ENCODE measurements around the gene UGT1A4. TPM values are rescaled to one million over a fixed set of nuclear protein-coding genes. Genes with fewer than 3 reads are reported as not detected.
"Not testable (repeated sequence)": the region's sequence is repeated elsewhere in the genome, so short reads cannot be mapped to it uniquely, and the experiment has no call there.

The UGT1A4 gene
- total RNA-seq, 2 experiments from 2014 or later = not detected

GRCh38 chr2:233689031-233689430 is 29.5 kb upstream of the UGT1A4 start:
- CTCF ChIA-PET = no interaction called here
- Mint-ChIP-seq H3K27ac (no peak overlapping the region), H3K4me3 (no peak overlapping the region), H3K9me3 (ENCODE audit: low read depth) (no peaks in the 10 kb centered on the region), H3K36me3 (no peaks in the 10 kb centered on the region), H3K27me3 (peaks cover 30% of the 10 kb centered on the region), H3K4me1 (no peaks in the 10 kb centered on the region)
- ATAC-seq (no peak), DNase-seq (no peak)

GRCh38 chr2:233689501-233689900 is 29.0 kb upstream of the UGT1A4 start:
- peaks cover 31% of the 10 kb centered on the region for H3K27me3 Mint-ChIP-seq
- DNase-seq (no peak), ATAC-seq (no peak)
- no peaks in the 10 kb centered on the region for H3K4me1 Mint-ChIP-seq
- no peaks in the 10 kb centered on the region for H3K36me3 Mint-ChIP-seq
- CTCF ChIA-PET = no interaction called here
- no peak overlapping the region for H3K27ac Mint-ChIP-seq
- no peaks in the 10 kb centered on the region for H3K9me3 Mint-ChIP-seq (ENCODE audit: low read depth)
- H3K4me3 Mint-ChIP-seq = no peak overlapping the region

GRCh38 chr2:233690444-233690843 is 28.1 kb upstream of the UGT1A4 start:
- CTCF ChIA-PET = no interaction called here
- Mint-ChIP-seq H3K9me3 (ENCODE audit: low read depth) (no peaks in the 10 kb centered on the region), H3K27ac (no peak overlapping the region), H3K27me3 (peaks cover 27% of the 10 kb centered on the region), H3K4me3 (no peak overlapping the region), H3K4me1 (no peaks in the 10 kb centered on the region), H3K36me3 (no peaks in the 10 kb centered on the region)
- no peak for DNase-seq
- ATAC-seq = no peak

GRCh38 chr2:233691443-233692433 is 26.8 kb upstream of the UGT1A4 start:
- no peaks in the 10 kb centered on the region for H3K4me1 Mint-ChIP-seq
- ATAC-seq (no peak), DNase-seq (no peak)
- CTCF ChIA-PET = interaction anchor here (1.4 kb wide), 1 partner anchor 137 kb away, joined by 3 read pairs; no protein-coding TSS in a partner anchor
- no peak overlapping the region for H3K27ac Mint-ChIP-seq
- peaks cover 31% of the 10 kb centered on the region for H3K27me3 Mint-ChIP-seq
- H3K36me3 Mint-ChIP-seq = no peaks in the 10 kb centered on the region
- no peak overlapping the region for H3K4me3 Mint-ChIP-seq
- H3K9me3 Mint-ChIP-seq (ENCODE audit: low read depth) = no peaks in the 10 kb centered on the region

GRCh38 chr2:233692648-233693047 is 25.9 kb upstream of the UGT1A4 start, which contains the start of gene UGT1A6:
TSS of gene UGT1A6 (plus strand) at chr2:233692890. CDS start at chr2:233693005, 115 bp downstream.
- DNase-seq (no peak), ATAC-seq (no peak)
- H3K4me1 Mint-ChIP-seq = no peaks in the 10 kb centered on the region
- CTCF ChIA-PET = no interaction called here
- no peaks in the 10 kb centered on the region for H3K36me3 Mint-ChIP-seq
- H3K9me3 Mint-ChIP-seq (ENCODE audit: low read depth) = no peaks in the 10 kb centered on the region
- H3K27me3 Mint-ChIP-seq = peaks cover 38% of the 10 kb centered on the region
- H3K4me3 Mint-ChIP-seq = no peak within 1 kb of the TSS
- H3K27ac Mint-ChIP-seq = no peak within 1 kb of the TSS

GRCh38 chr2:233693963-233694362 is 24.6 kb upstream of the UGT1A4 start:
- DNase-seq (no peak), ATAC-seq (no peak)
- H3K4me3 Mint-ChIP-seq = no peak overlapping the region
- no peaks in the 10 kb centered on the region for H3K9me3 Mint-ChIP-seq (ENCODE audit: low read depth)
- peaks cover 40% of the 10 kb centered on the region for H3K27me3 Mint-ChIP-seq
- H3K4me1 Mint-ChIP-seq = no peaks in the 10 kb centered on the region
- CTCF ChIA-PET = no interaction called here
- no peaks in the 10 kb centered on the region for H3K36me3 Mint-ChIP-seq
- H3K27ac Mint-ChIP-seq = no peak overlapping the region

GRCh38 chr2:233698740-233699139 is 19.8 kb upstream of the UGT1A4 start:
- H3K4me3 Mint-ChIP-seq = no peak overlapping the region
- no peak overlapping the region for H3K27ac Mint-ChIP-seq
- no peaks in the 10 kb centered on the region for H3K9me3 Mint-ChIP-seq (ENCODE audit: low read depth)
- peaks cover 42% of the 10 kb centered on the region for H3K27me3 Mint-ChIP-seq
- DNase-seq = no peak
- no peak for ATAC-seq
- CTCF ChIA-PET = interaction anchor here (1.3 kb wide), 1 partner anchor 163 kb away, joined by 3 read pairs; no protein-coding TSS in a partner anchor
- H3K36me3 Mint-ChIP-seq = no peaks in the 10 kb centered on the region
- H3K4me1 Mint-ChIP-seq = no peaks in the 10 kb centered on the region

- no peaks in the 10 kb centered on the region for H3K36me3 Mint-ChIP-seq
- H3K4me3 Mint-ChIP-seq = no peak overlapping the region
- no peaks in the 10 kb centered on the region for H3K4me1 Mint-ChIP-seq
- H3K9me3 Mint-ChIP-seq (ENCODE audit: low read depth) = no peaks in the 10 kb centered on the region
- peaks cover 41% of the 10 kb centered on the region for H3K27me3 Mint-ChIP-seq
- CTCF ChIA-PET = interaction anchor here (1.3 kb wide), 1 partner anchor 162 kb away, joined by 3 read pairs; no protein-coding TSS in a partner anchor
- ATAC-seq (no peak), DNase-seq (no peak)
- no peak overlapping the region for H3K27ac Mint-ChIP-seq
Measured at GRCh38 chr2:233699424-233700027, 19.0 kb upstream of the UGT1A4 start.

- DNase-seq (no peak), ATAC-seq (no peak)
- CTCF ChIA-PET = no interaction called here
- H3K4me3 Mint-ChIP-seq = no peak overlapping the region
- H3K36me3 Mint-ChIP-seq = no peaks in the 10 kb centered on the region
- H3K27me3 Mint-ChIP-seq = peaks cover 43% of the 10 kb centered on the region
- H3K27ac Mint-ChIP-seq = no peak overlapping the region
- H3K4me1 Mint-ChIP-seq = no peaks in the 10 kb centered on the region
- H3K9me3 Mint-ChIP-seq (ENCODE audit: low read depth) = no peaks in the 10 kb centered on the region
Measured at GRCh38 chr2:233700028-233700635, 18.4 kb upstream of the UGT1A4 start.

- not testable (repeated sequence) for H3K4me3 Mint-ChIP-seq
Measured at GRCh38 chr2:233700842-233701241, 17.7 kb upstream of the UGT1A4 start.

GRCh38 chr2:233702238-233702637 is 16.3 kb upstream of the UGT1A4 start:
- H3K27ac Mint-ChIP-seq = no peak overlapping the region
- CTCF ChIA-PET = no interaction called here
- H3K36me3 Mint-ChIP-seq = no peaks in the 10 kb centered on the region
- H3K9me3 Mint-ChIP-seq (ENCODE audit: low read depth) = no peaks in the 10 kb centered on the region
- DNase-seq (no peak), ATAC-seq (no peak)
- peaks cover 36% of the 10 kb centered on the region for H3K27me3 Mint-ChIP-seq
- no peaks in the 10 kb centered on the region for H3K4me1 Mint-ChIP-seq
- H3K4me3 Mint-ChIP-seq = no peak overlapping the region

More at GRCh38 chr2:233700842-233701241, 17.7 kb upstream of the UGT1A4 start:
- DNase-seq; H3K4me1 Mint-ChIP-seq; CTCF ChIA-PET; H3K27ac Mint-ChIP-seq; ATAC-seq; H3K9me3 Mint-ChIP-seq (ENCODE audit: low read depth); H3K36me3 Mint-ChIP-seq: not testable (repeated sequence)
- peaks cover 45% of the 10 kb centered on the region for H3K27me3 Mint-ChIP-seq

- ATAC-seq (no peak), DNase-seq (no peak)
- no peaks in the 10 kb centered on the region for H3K4me1 Mint-ChIP-seq
- no peak overlapping the region for H3K27ac Mint-ChIP-seq
- no peaks in the 10 kb centered on the region for H3K9me3 Mint-ChIP-seq (ENCODE audit: low read depth)
- H3K36me3 Mint-ChIP-seq = no peaks in the 10 kb centered on the region
- H3K4me3 Mint-ChIP-seq = no peak overlapping the region
- CTCF ChIA-PET = no interaction called here
- peaks cover 47% of the 10 kb centered on the region for H3K27me3 Mint-ChIP-seq
Measured at GRCh38 chr2:233705911-233706506, 12.5 kb upstream of the UGT1A4 start.

- CTCF ChIA-PET = no interaction called here
Measured at GRCh38 chr2:233706720-233707119, 11.8 kb upstream of the UGT1A4 start.

More at GRCh38 chr2:233706720-233707119, 11.8 kb upstream of the UGT1A4 start:
- DNase-seq (no peak), ATAC-seq (no peak)
- Mint-ChIP-seq H3K27me3 (peaks cover 47% of the 10 kb centered on the region), H3K9me3 (ENCODE audit: low read depth) (no peaks in the 10 kb centered on the region), H3K4me3 (no peak overlapping the region), H3K36me3 (no peaks in the 10 kb centered on the region), H3K4me1 (no peaks in the 10 kb centered on the region), H3K27ac (no peak overlapping the region)

All from activated CD8-positive, alpha-beta memory T cell treated with anti-CD3 and anti-CD28 coated beads, Interleukin-2, amount 10 ng/mL, durations not matched to agents 7 days and 5 days (primary cell).